A673 (cell line): ENCODE measurements around the gene EIF5A2.

ENCODE experiments used
- CTCF ChIP-seq: fragments of 300-800, 200-600 bp; sonication (generic); conservative IDR thresholded peaks from 2 replicates; pipeline ENCODE4 v1.5.1; 2017; ENCODE audit warnings: low read depth, mild to moderate bottlenecking, antibody characterized with exemption, low read length, moderate library complexity, mixed read lengths
- EZH2 ChIP-seq: fragments of 200-600 bp; sonication (generic); IDR thresholded peaks from 2 replicates; pipeline ENCODE4 v1.6.1; 2017; ENCODE audit warnings: borderline replicate concordance, low read depth, mild to moderate bottlenecking, mixed read lengths, antibody characterized with exemption, low read length; ENCODE audit not compliant: poor library complexity, severe bottlenecking

GRCh38 chr3:170918715-170919114 lies 10.3 kb upstream of the EIF5A2 start:
- TF ChIP-seq CTCF (no peak), EZH2 (no peak)
